ENCODE results near the gene NPHS1. TPM values are rescaled to one million over a fixed set of nuclear protein-coding genes. Genes with fewer than 3 reads are reported as not detected.

NPHS1 gene
- total and polyA plus RNA-seq, 12 donors: 0.07 to 0.12 TPM; not detected in 10

- no peak for TF ChIP-seq CTCF (IDR thresholded peaks at IDR 0.05)
- DNase-seq (no peak), ATAC-seq (no peak)
- H3K4me3 ChIP-seq: no peak within 1 kb of the TSS
- peaks cover 0 to 2% (median 0%) of the 10 kb centered on the region in 11 donors for H3K9me3 ChIP-seq
- no peaks in the 10 kb centered on the region for H3K36me3 ChIP-seq
- peaks cover 0 to 55% (median 16%) of the 10 kb centered on the region in 7 donors for H3K27me3 ChIP-seq
- H3K27ac ChIP-seq: no peak within 1 kb of the TSS
- 76 to 77% methylated on average over 26 of the region's 26 CpGs for WGBS, 2 donors
- intact Hi-C loops (cut with DNase I): loop anchor here in 2 of 10 donors (10.0 kb wide), 1 partner anchor 118 kb away; no protein-coding TSS in a partner anchor
- H3K4me1 ChIP-seq: no peaks in the 10 kb centered on the region
Observed at GRCh38 chr19:35812220-35813042, 39.9 kb downstream of the NPHS1 start, which contains the start of gene PRODH2. Gene PRODH2, minus strand, starts transcription at chr19:35812845. Its CDS starts 40 bp downstream, at chr19:35812805.

- H3K27me3 ChIP-seq: peaks cover 0 to 52% (median 13%) of the 10 kb centered on the region in 7 donors
- H3K27ac ChIP-seq: no peak overlapping the region
- TF ChIP-seq CTCF (IDR thresholded peaks at IDR 0.05): no peak
- H3K36me3 ChIP-seq: no peaks in the 10 kb centered on the region
- intact Hi-C loops (cut with DNase I): loop anchor here in 2 of 10 donors (10.0 kb wide), 1 partner anchor 117 kb away; no protein-coding TSS in a partner anchor
- DNase-seq: no peak
- peaks cover 0 to 2% (median 0%) of the 10 kb centered on the region in 11 donors for H3K9me3 ChIP-seq
- no peak for ATAC-seq
- no peaks in the 10 kb centered on the region for H3K4me1 ChIP-seq
- no peak overlapping the region for H3K4me3 ChIP-seq
- WGBS, 2 donors: 72 to 73% methylated on average over 18 of the region's 18 CpGs
Observed at GRCh38 chr19:35811317-35812219, 40.7 kb downstream of the NPHS1 start.

GRCh38 chr19:35807633-35808032, 44.7 kb downstream of the NPHS1 start:
- ATAC-seq: no peak
- no peaks in the 10 kb centered on the region for H3K9me3 ChIP-seq
- WGBS, 2 donors: 92 to 93% methylated on average over 5 of the region's 5 CpGs
- no peaks in the 10 kb centered on the region for H3K4me1 ChIP-seq
- TF ChIP-seq CTCF (IDR thresholded peaks at IDR 0.05): no peak
- no peaks in the 10 kb centered on the region for H3K36me3 ChIP-seq
- no peak for DNase-seq
- H3K27me3 ChIP-seq: peaks cover 0 to 50% (median 24%) of the 10 kb centered on the region in 7 donors
- no peak overlapping the region for H3K4me3 ChIP-seq
- no peak overlapping the region for H3K27ac ChIP-seq
- intact Hi-C loops (cut with DNase I): no loop called here

GRCh38 chr19:35806597-35806996, 45.7 kb downstream of the NPHS1 start:
- DNase-seq (no peak), ATAC-seq (no peak)
- Histone ChIP-seq H3K27me3 (peaks cover 0 to 41% (median 21%) of the 10 kb centered on the region in 7 donors), H3K9me3 (no peaks in the 10 kb centered on the region), H3K36me3 (no peaks in the 10 kb centered on the region), H3K4me3 (no peak overlapping the region), H3K4me1 (no peaks in the 10 kb centered on the region), H3K27ac (no peak overlapping the region)
- WGBS, 2 donors: 82 to 86% methylated on average over 18 of the region's 18 CpGs
- intact Hi-C loops (cut with DNase I): no loop called here
- TF ChIP-seq CTCF (IDR thresholded peaks at IDR 0.05): no peak

All from heart right ventricle (tissue), 16 donors.